ENCODE measurements around the gene RPS6KA2.

GRCh38 chr6:166599205-166599604, 27.8 kb downstream of the RPS6KA2 start:
- TF ChIP-seq CTCF (IDR thresholded peaks at IDR 0.05) (no peak), POLR2A (IDR thresholded peaks at IDR 0.05) (no peak)
